CD14-positive monocyte (primary cell): ENCODE results near the gene GOLGA2. TPM values are rescaled to one million over a fixed set of nuclear protein-coding genes. Genes with fewer than 3 reads are reported as not detected.

Source experiments
- DNase-seq, 3 donors: peaks; one replicate each; pipeline ENCODE4 v3.0.0-alpha.2; 2011 to 2022
- H2AFZ ChIP-seq: 2 replicates; pipeline ENCODE4 v1.6.0; 2012; ENCODE audit warnings: mild to moderate bottlenecking, low read depth, low read length, inconsistent platforms; ENCODE audit not compliant: insufficient read depth, poor library complexity, severe bottlenecking
- H3K27ac ChIP-seq, 2 donors: 1 replicate in 1 of 2; 2 replicates in 1 of 2; pipeline ENCODE4 v1.5.1; 2012 to 2013; ENCODE audit warnings: low read length in 2 of 2, control low read depth in 1 of 2, inconsistent platforms in 1 of 2, low read depth in 1 of 2, mild to moderate bottlenecking in 1 of 2
- H3K27me3 ChIP-seq, 2 donors: one replicate each; pipeline versions ENCODE4 v1.6.0 to v1.6.1; 2011 to 2013; ENCODE audit warnings: low read length in 2 of 2; ENCODE audit not compliant: control insufficient read depth in 2 of 2, insufficient read depth in 2 of 2
- H3K36me3 ChIP-seq, 2 donors: replicated peaks in 1 of 2; 1 replicate in 1 of 2; 2 replicates in 1 of 2; pipeline versions ENCODE4 v1.5.1 to v1.6.1; 2012 to 2013; ENCODE audit warnings: low read length in 2 of 2, control low read depth in 1 of 2, inconsistent platforms in 1 of 2, mild to moderate bottlenecking in 1 of 2; ENCODE audit not compliant: insufficient read depth in 2 of 2, control insufficient read depth in 1 of 2
- H3K4me1 ChIP-seq, 2 donors: 1 replicate in 1 of 2; 2 replicates in 1 of 2; pipeline versions ENCODE4 v1.5.1 to v1.6.1; 2012 to 2013; ENCODE audit warnings: low read length in 2 of 2, control low read depth in 1 of 2, inconsistent platforms in 1 of 2, mild to moderate bottlenecking in 1 of 2, moderate library complexity in 1 of 2; ENCODE audit not compliant: insufficient read depth in 2 of 2, control insufficient read depth in 1 of 2
- H3K4me2 ChIP-seq: replicated peaks from 2 replicates; pipeline ENCODE3; 2012; ENCODE audit warnings: low read length, moderate library complexity, mild to moderate bottlenecking; ENCODE audit not compliant: poor library complexity, severe bottlenecking; ENCODE audit errors: extremely low read depth
- H3K4me3 ChIP-seq, 3 experiments: fragments of 200-600 bp in 1 of 3; sonication (generic) in 1 of 3; replicated peaks in 1 of 3; 1 replicate in 2 of 3; 2 replicates in 1 of 3; pipeline ENCODE4 v1.5.1; 2011 to 2013; ENCODE audit warnings: low read length in 3 of 3, mild to moderate bottlenecking in 3 of 3, control low read depth in 2 of 3, low read depth in 2 of 3, inconsistent platforms in 1 of 3, moderate library complexity in 1 of 3
- H3K79me2 ChIP-seq: 2 replicates; pipeline ENCODE4 v1.6.0; 2012; ENCODE audit warnings: mild to moderate bottlenecking, control low read depth, inconsistent platforms, low read length, moderate library complexity; ENCODE audit not compliant: insufficient read depth
- H3K9ac ChIP-seq: 2 replicates; pipeline ENCODE4 v1.6.0; 2017; ENCODE audit warnings: low read length, mild to moderate bottlenecking; ENCODE audit not compliant: insufficient read depth, poor library complexity, severe bottlenecking
- H3K9me3 ChIP-seq, 2 donors: replicated peaks in 1 of 2; 1 replicate in 1 of 2; 2 replicates in 1 of 2; pipeline versions ENCODE4 v1.5.1 to v1.6.1; 2012 to 2013; ENCODE audit warnings: low read length in 2 of 2, control low read depth in 1 of 2; ENCODE audit not compliant: control insufficient read depth in 1 of 2, insufficient read depth in 1 of 2
- H4K20me1 ChIP-seq: 2 replicates; pipeline ENCODE4 v1.6.0; 2012; ENCODE audit warnings: mild to moderate bottlenecking, low read length, control low read depth, moderate library complexity; ENCODE audit not compliant: insufficient read depth
- H3K27ac Mint-ChIP-seq, 7 donors: one replicate each; pipeline ENCODE4 v1.8.0; 2020; ENCODE audit warnings: mild to moderate bottlenecking in 7 of 7, mixed read lengths in 7 of 7, moderate library complexity in 6 of 7, inconsistent platforms in 2 of 7
- H3K27me3 Mint-ChIP-seq, 3 donors: one replicate each; pipeline ENCODE4 v1.8.0; 2021 to 2022; ENCODE audit warnings: low read depth in 3 of 3, mild to moderate bottlenecking in 3 of 3, mixed read lengths in 3 of 3, moderate library complexity in 3 of 3, inconsistent platforms in 1 of 3
- H3K36me3 Mint-ChIP-seq, 2 donors: one replicate each; pipeline ENCODE4 v1.8.0; 2020; ENCODE audit warnings: mixed read lengths in 2 of 2, inconsistent platforms in 1 of 2, mild to moderate bottlenecking in 1 of 2
- H3K4me1 Mint-ChIP-seq: one replicate; pipeline ENCODE4 v1.8.0; 2020; ENCODE audit warnings: mild to moderate bottlenecking, mixed read lengths
- H3K4me3 Mint-ChIP-seq, 2 donors: one replicate each; pipeline ENCODE4 v1.8.0; 2020; ENCODE audit warnings: mild to moderate bottlenecking in 2 of 2, mixed read lengths in 2 of 2, moderate library complexity in 1 of 2
- H3K9me3 Mint-ChIP-seq, 7 donors: one replicate each; pipeline ENCODE4 v1.8.0; 2020 to 2022; ENCODE audit warnings: mixed read lengths in 7 of 7, mild to moderate bottlenecking in 6 of 7, moderate library complexity in 6 of 7, inconsistent platforms in 2 of 7
- CTCF ChIP-seq: fragments of 200-600 bp; IDR thresholded peaks from one replicate; pipeline ENCODE4 v1.8.0; 2022; ENCODE audit warnings: antibody characterized with exemption, mild to moderate bottlenecking
- WGBS: methylation state at CpG from one replicate; pipeline ENCODE4 v1.1.5; 2013; ENCODE audit warnings: missing lambda C conversion rate; ENCODE audit not compliant: insufficient coverage; 5-methylcytosine and 5-hydroxymethylcytosine counted together
- intact Hi-C, 2 donors: fragments of 100-400 bp; cut with micrococcal nuclease; formaldehyde crosslinking; loops; one replicate each; pipeline versions ENCODE4 v1.15.0 to v1.15.1; 2023
- polyA plus RNA-seq, 3 donors: library from polyadenylated mRNA; depleted of rRNA in 1 of 3; unstranded in 2 of 3; stranded (reverse) in 1 of 3; fragments of 300-500 nt in 2 of 3; fragments of >200 nt in 1 of 3; fragmentation: Illumina TruSeq in 2 of 3; gene quantifications; 1 replicate in 2 of 3; 2 replicates in 1 of 3; pipeline ENCODE4 v1.2.3, GENCODE V29; 2012 to 2021

The GOLGA2 gene
- polyA plus RNA-seq, 3 donors = 2.9 to 34.2 (median 4.6) TPM

GRCh38 chr9:128224877-128225276 is 50.9 kb downstream of the GOLGA2 start:
- Mint-ChIP-seq H3K27ac (no peak overlapping the region), H3K4me1 (peaks cover 12% of the 10 kb centered on the region), H3K9me3 (peaks cover 0 to 2% (median 0%) of the 10 kb centered on the region in 7 donors), H3K4me3 (no peak overlapping the region), H3K36me3 (no peaks in the 10 kb centered on the region), H3K27me3 (peaks cover 1 to 7% (median 2%) of the 10 kb centered on the region in 3 donors)
- Histone ChIP-seq H3K36me3 (no peaks in the 10 kb centered on the region), H3K27me3 (no peaks in the 10 kb centered on the region), H4K20me1 (no peaks in the 10 kb centered on the region), H3K4me1 (peaks cover 7 to 9% of the 10 kb centered on the region in 2 donors), H3K27ac (no peak overlapping the region), H3K4me3 (no peak overlapping the region), H3K4me2 (no peak overlapping the region), H3K9ac (no peak overlapping the region), H2AFZ (no peak overlapping the region), H3K9me3 (no peaks in the 10 kb centered on the region), H3K79me2 (no peaks in the 10 kb centered on the region)
- TF ChIP-seq CTCF = no peak
- no peak for DNase-seq
- 96% methylated on average over 5 of the region's 7 CpGs for WGBS
- intact Hi-C loops = no loop called here

GRCh38 chr9:128222880-128223670 is 52.7 kb downstream of the GOLGA2 start:
- Mint-ChIP-seq H3K9me3 (peaks cover 0 to 2% (median 0%) of the 10 kb centered on the region in 7 donors), H3K27me3 (peaks cover 0 to 7% (median 1%) of the 10 kb centered on the region in 3 donors), H3K4me3 (no peak overlapping the region), H3K36me3 (no peaks in the 10 kb centered on the region), H3K27ac (no peak overlapping the region), H3K4me1 (peaks cover 22% of the 10 kb centered on the region)
- Histone ChIP-seq H3K4me2 (no peak overlapping the region), H3K4me3 (no peak overlapping the region), H3K36me3 (no peaks in the 10 kb centered on the region), H3K27ac (no peak overlapping the region), H3K9ac (no peak overlapping the region), H3K9me3 (no peaks in the 10 kb centered on the region), H3K79me2 (no peaks in the 10 kb centered on the region), H3K4me1 (peaks cover 17 to 20% of the 10 kb centered on the region in 2 donors), H3K27me3 (no peaks in the 10 kb centered on the region), H4K20me1 (no peaks in the 10 kb centered on the region), H2AFZ (no peak overlapping the region)
- no peak for TF ChIP-seq CTCF
- WGBS = 93% methylated on average over 11 of the region's 13 CpGs
- intact Hi-C loops = no loop called here
- DNase-seq = no peak
